Adrenal gland (tissue), 12 donors: ENCODE results near the gene PLOD3. TPM values are rescaled to one million over a fixed set of nuclear protein-coding genes. Genes with fewer than 3 reads are reported as not detected.

Source experiments
- DNase-seq, 7 donors: peaks; one replicate each; pipeline ENCODE4 v3.0.0-alpha.2; 2019 to 2020
- H3K27ac ChIP-seq, 5 donors: fragments of 200-600 bp; sonication (generic) in 4 of 5; 1 replicate in 3 of 5; 2 replicates in 2 of 5; pipeline versions ENCODE4 v1.5.1 to v1.8.0; 2016 to 2020; ENCODE audit warnings: mild to moderate bottlenecking in 1 of 5
- H3K27me3 ChIP-seq: fragments of 200-600 bp; 2 replicates; pipeline ENCODE4 v1.8.0; 2021
- H3K36me3 ChIP-seq, 2 donors: fragments of 200-600 bp; replicated peaks in 1 of 2; 1 replicate in 1 of 2; 2 replicates in 1 of 2; pipeline versions ENCODE4 v1.5.1 to v1.8.0; 2018 to 2022
- H3K4me1 ChIP-seq, 2 donors: fragments of 200-600 bp; replicated peaks in 1 of 2; 1 replicate in 1 of 2; 2 replicates in 1 of 2; pipeline versions ENCODE4 v1.5.1 to v1.8.0; 2018 to 2021
- H3K4me3 ChIP-seq, 4 donors: fragments of 200-600 bp; sonication (generic) in 3 of 4; one replicate each; pipeline ENCODE4 v1.5.1; 2016 to 2018
- H3K9me3 ChIP-seq, 3 donors: fragments of 200-600 bp; sonication (generic) in 1 of 3; replicated peaks in 1 of 3; 1 replicate in 2 of 3; 2 replicates in 1 of 3; pipeline versions ENCODE4 v1.5.1 to v1.8.0; 2016 to 2021
- CTCF ChIP-seq, 6 experiments: fragments of 450-650 bp in 4 of 6; fragments of 200-600 bp in 2 of 6; sonication (generic) in 1 of 6; IDR thresholded peaks; 1 replicate in 5 of 6; 2 replicates in 1 of 6; pipeline versions ENCODE4 v1.5.1 to v1.8.0; 2016 to 2021; ENCODE audit warnings: antibody characterized with exemption in 6 of 6, mild to moderate bottlenecking in 2 of 6, moderate library complexity in 1 of 6
- POLR2A ChIP-seq, 2 donors: fragments of 450-650 bp; IDR thresholded peaks; one replicate each; pipeline ENCODE4 v1.6.1; 2017; ENCODE audit warnings: antibody characterized with exemption in 2 of 2, mild to moderate bottlenecking in 2 of 2, moderate library complexity in 1 of 2
- WGBS, 4 donors: extraction: QIAGEN DNeasy Blood & Tissue Kit in 2 of 4; methylation state at CpG; one replicate each; pipeline versions ENCODE4 v1.1.5 to v1.1.7; 2013 to 2017; 5-methylcytosine and 5-hydroxymethylcytosine counted together
- intact Hi-C, 2 donors: fragments of 100-400 bp; cut with DNase I; formaldehyde crosslinking; loops; one replicate each; pipeline versions ENCODE4 v1.14.1 to v1.15.0; 2022 to 2023
- polyA plus RNA-seq, 3 donors: library from polyadenylated mRNA; stranded (reverse); fragments of 200-250 nt in 2 of 3; fragments of 350-450 nt in 1 of 3; fragmentation: Illumina TruSeq in 1 of 3; extraction: RNeasy Lipid Tissue Mini Kit (QIAGEN cat#74804) in 1 of 3; gene quantifications; one replicate each; pipeline ENCODE4 v1.2.3, GENCODE V29; 2013 to 2014
- total RNA-seq, 9 donors: library from RNA; depleted of rRNA in 4 of 9; stranded (reverse); fragments of >200 nt in 4 of 9; fragments of 120-200 nt in 1 of 9; fragmentation: NEBNext Ultra II Directional in 1 of 9; extraction: Animal tissue kit (Norgen Biotek cat#: 25700) in 1 of 9; gene quantifications; one replicate each; pipeline versions ENCODE4 v1.1.0 to v1.2.4, GENCODE V29; 2013 to 2023
- donor health status: healthy with polysubstance abuse.
- donor health status: Bipolar disorder and iron deficiency.
- donor health status: DM: yes; HTN: yes; CAD: no.
- donor health status: DM: no; HTN: no; CAD: no.
- donor health status: DM: no; HTN: no; CAD: no.
- donor health status: DM: yes; HTN: yes; CAD: no.

The PLOD3 gene
- total and polyA plus RNA-seq, 12 donors: 24.1 to 62.2 (median 51.4) TPM

DNA sequence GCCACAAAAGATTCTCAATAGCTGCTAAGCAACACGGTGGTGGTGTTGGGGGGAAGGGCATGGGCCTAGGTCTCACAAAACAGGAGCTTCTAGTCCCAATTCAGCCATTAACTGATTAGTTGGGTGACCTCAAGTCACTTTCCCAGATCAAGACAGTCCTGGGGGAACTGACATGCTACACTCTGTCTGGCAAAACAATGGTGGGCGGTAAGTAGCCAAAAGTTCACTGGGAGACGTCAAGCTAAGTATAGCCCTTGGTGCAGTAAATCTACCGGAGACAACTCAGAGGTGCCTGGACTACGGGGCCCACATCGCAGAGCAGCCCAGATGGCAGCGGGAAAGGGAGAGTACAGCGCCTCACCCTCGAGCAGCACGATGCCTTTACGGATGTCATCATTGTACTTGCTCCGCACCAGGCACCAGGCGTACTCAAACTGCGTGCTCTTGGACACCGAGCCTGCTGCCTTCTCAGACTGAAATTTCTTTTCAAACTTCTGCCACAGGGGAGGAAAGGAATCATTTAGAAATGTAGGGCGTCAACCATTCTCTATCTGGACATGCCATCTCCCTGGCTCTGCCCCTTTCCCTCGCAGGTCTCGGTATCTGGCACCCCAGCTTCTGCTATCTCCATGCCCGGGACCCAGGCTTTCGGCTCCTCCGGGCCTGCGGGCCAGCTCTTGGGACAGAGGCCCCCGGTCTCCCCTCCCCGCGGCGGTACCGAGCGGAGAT lies 26.4 kb upstream of the PLOD3 start:
- intact Hi-C loops: no loop called here
- DNase-seq: peak in 6 of 7 donors; percentile 31 to 76 (median 54)
- Histone ChIP-seq H3K4me3 (peak overlapping the region; percentile 79 to 100 (median 88)), H3K27me3 (no peaks in the 10 kb centered on the region), H3K4me1 (peaks cover 25 to 31% of the 10 kb centered on the region in 2 donors), H3K9me3 (no peaks in the 10 kb centered on the region), H3K36me3 (peaks cover 0 to 20% of the 10 kb centered on the region in 2 donors), H3K27ac (peak overlapping the region; percentile 81 to 97 (median 94))
- WGBS, 4 donors: 8 to 24% (median 17%) methylated on average over 14 to 28 of the region's 28 CpGs
- peak in 1 of 6 experiments; percentile 91 for TF ChIP-seq CTCF (IDR thresholded peaks at IDR 0.05)
- TF ChIP-seq POLR2A (IDR thresholded peaks at IDR 0.05): peak in 1 of 2 donors; percentile 36

DNA sequence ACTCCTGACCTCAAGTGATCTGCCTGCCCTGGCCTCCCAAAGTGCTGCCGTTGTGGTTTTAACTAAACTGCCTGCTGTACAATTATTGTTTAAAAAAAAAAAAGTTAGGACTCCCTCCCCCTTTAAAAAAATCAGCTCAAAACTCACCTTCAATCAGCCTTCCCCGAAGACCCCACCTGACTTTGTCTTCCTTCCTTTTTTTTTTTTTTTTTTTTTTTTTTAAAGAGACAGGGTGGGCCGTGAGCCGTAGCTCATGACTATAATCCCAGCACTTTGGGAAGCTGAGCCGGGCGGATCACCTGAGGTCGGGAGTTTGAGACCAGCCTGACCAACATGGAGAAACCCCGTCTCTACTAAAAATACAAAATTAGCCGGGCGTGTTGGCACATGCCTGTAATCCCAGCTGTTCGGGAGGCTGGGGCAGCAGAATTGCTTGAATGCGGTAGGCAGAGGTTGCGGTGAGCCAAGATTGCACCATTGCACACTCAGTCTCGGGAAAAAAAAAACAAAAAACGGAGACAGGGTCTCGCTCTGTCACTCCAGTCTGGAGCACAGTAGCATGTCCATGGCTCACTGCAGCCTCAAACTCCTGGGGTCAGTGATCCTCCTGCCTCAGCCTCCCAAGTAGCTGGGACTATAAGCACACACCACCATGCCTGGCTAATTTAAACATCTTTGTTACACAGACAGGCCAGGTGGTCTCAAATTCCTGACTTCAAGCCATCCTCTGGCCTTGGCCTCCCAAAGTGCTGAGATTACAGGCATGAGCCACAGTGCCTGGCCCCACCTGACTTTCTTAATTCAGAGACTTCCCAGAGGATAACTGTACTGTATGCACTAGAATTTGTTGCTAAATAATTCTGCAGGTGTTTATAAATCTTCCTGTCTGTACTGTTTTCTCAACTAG lies 24.3 kb upstream of the PLOD3 start:
- WGBS, 4 donors: 72 to 82% (median 75%) methylated on average over 16 of the region's 16 CpGs
- H3K27me3 ChIP-seq: no peaks in the 10 kb centered on the region
- no peak overlapping the region for H3K27ac ChIP-seq
- TF ChIP-seq POLR2A (IDR thresholded peaks at IDR 0.05) (no peak), CTCF (IDR thresholded peaks at IDR 0.05) (no peak)
- DNase-seq: no peak
- H3K36me3 ChIP-seq: peaks cover 0 to 27% of the 10 kb centered on the region in 2 donors
- no peaks in the 10 kb centered on the region for H3K9me3 ChIP-seq
- intact Hi-C loops: no loop called here
- no peak overlapping the region for H3K4me3 ChIP-seq
- peaks cover 29 to 36% of the 10 kb centered on the region in 2 donors for H3K4me1 ChIP-seq

DNA sequence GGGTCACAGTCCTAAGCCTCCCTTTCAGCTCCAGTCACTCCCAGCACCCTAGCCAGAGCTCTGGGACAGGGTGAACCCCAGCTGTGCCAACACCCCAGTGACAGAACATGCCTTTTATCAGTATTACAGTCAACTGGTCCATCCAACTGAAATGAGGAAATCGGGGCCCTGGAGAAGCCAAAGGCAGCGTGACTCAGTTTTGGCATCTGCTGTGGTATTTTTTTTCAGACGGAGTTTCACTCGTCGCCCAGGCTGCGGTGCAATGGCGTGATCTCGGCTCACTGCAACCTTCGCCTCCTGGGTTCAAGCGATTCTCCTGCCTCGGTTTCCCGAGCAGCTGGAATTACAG lies 23.6 kb upstream of the PLOD3 start:
- TF ChIP-seq POLR2A (IDR thresholded peaks at IDR 0.05) (no peak), CTCF (IDR thresholded peaks at IDR 0.05) (no peak)
- H3K36me3 ChIP-seq: peaks cover 0 to 27% of the 10 kb centered on the region in 2 donors
- peak in 1 of 7 donors; percentile 20 for DNase-seq
- H3K9me3 ChIP-seq: no peaks in the 10 kb centered on the region
- no peaks in the 10 kb centered on the region for H3K27me3 ChIP-seq
- H3K4me1 ChIP-seq: peaks cover 29 to 36% of the 10 kb centered on the region in 2 donors
- WGBS, 4 donors: 75 to 88% (median 81%) methylated on average over 12 of the region's 12 CpGs
- no peak overlapping the region for H3K27ac ChIP-seq
- H3K4me3 ChIP-seq: no peak overlapping the region
- intact Hi-C loops: no loop called here
